ENCODE results near the gene GALNT11. TPM values are rescaled to one million over a fixed set of nuclear protein-coding genes. Genes with fewer than 3 reads are reported as not detected.
"Not testable (repeated sequence)": the region's sequence is repeated elsewhere in the genome, so short reads cannot be mapped to it uniquely, and the experiment has no call there.

GALNT11 gene
- total and polyA plus RNA-seq, 4 donors: 12.0 to 21.8 (median 13.8) TPM

DNA sequence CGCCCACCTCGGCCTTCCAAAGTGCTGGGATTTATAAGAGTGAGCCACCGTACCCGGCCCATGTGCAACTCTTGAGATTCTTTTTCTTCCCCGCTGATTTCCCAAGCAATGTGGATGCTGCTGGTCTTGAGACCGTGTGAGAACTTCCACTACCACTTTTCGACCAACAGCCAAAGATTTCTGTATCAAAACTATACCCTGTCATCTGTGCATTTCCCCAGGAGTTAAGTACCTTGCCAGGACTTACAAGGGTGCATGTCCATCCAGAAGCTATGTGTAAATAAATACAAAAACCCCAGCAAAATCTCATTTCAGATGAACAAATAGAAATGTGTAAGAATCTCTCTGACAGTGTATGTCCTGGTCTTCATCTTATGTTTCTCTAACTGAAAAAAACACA, 9.9 kb upstream of the GALNT11 start:
- Histone ChIP-seq H3K27me3 (ENCODE audit: control insufficient read depth in 4 of 4, insufficient read depth in 4 of 4, low read length in 3 of 4) (no peaks in the 10 kb centered on the region), H3K36me3 (ENCODE audit: control insufficient read depth in 4 of 4, insufficient read depth in 3 of 4, low read depth in 1 of 4, low read length in 3 of 4) (no peaks in the 10 kb centered on the region), H3K9ac (ENCODE audit: low read depth in 1 of 2, low read length in 2 of 2) (no peak overlapping the region), H3K4me3 (ENCODE audit: low read depth in 1 of 3, low read length in 3 of 3) (no peak overlapping the region), H3K27ac (ENCODE audit: low read depth in 1 of 2, low read length in 2 of 2) (no peak overlapping the region), H3K4me1 (ENCODE audit: control insufficient read depth in 4 of 4, insufficient read depth in 4 of 4, low read length in 3 of 4) (no peaks in the 10 kb centered on the region), H3K9me3 (ENCODE audit: control insufficient read depth in 4 of 4, low read length in 3 of 4) (no peaks in the 10 kb centered on the region)
- DNase-seq (ENCODE audit: low spot score): no peak
- 91% methylated on average over 7 of the region's 7 CpGs for WGBS
- TF ChIP-seq, protein P1, sequence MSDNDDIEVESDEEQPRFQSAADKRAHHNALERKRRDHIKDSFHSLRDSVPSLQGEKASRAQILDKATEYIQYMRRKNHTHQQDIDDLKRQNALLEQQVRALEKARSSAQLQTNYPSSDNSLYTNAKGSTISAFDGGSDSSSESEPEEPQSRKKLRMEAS (IDR thresholded peaks at IDR 0.05): no peak
- no peak for TF ChIP-seq RXRA (IDR thresholded peaks at IDR 0.05)
- TF ChIP-seq RAD21 (IDR thresholded peaks at IDR 0.05): no peak
- no peak for TF ChIP-seq GABPA (IDR thresholded peaks at IDR 0.05 in 1 of 2, conservative IDR thresholded peaks at IDR 0.05 in 1 of 2)
- TF ChIP-seq FOXA1 (IDR thresholded peaks at IDR 0.05): no peak
- TF ChIP-seq HNF4G (IDR thresholded peaks at IDR 0.05): no peak
- TF ChIP-seq EGR1 (IDR thresholded peaks at IDR 0.05; ENCODE audit: low read depth in 2 of 2): no peak
- TF ChIP-seq NR2F2 (IDR thresholded peaks at IDR 0.05): no peak
- TF ChIP-seq, protein P2, sequence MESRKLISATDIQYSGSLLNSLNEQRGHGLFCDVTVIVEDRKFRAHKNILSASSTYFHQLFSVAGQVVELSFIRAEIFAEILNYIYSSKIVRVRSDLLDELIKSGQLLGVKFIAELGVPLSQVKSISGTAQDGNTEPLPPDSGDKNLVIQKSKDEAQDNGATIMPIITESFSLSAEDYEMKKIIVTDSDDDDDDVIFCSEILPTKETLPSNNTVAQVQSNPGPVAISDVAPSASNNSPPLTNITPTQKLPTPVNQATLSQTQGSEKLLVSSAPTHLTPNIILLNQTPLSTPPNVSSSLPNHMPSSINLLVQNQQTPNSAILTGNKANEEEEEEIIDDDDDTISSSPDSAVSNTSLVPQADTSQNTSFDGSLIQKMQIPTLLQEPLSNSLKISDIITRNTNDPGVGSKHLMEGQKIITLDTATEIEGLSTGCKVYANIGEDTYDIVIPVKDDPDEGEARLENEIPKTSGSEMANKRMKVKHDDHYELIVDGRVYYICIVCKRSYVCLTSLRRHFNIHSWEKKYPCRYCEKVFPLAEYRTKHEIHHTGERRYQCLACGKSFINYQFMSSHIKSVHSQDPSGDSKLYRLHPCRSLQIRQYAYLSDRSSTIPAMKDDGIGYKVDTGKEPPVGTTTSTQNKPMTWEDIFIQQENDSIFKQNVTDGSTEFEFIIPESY (IDR thresholded peaks at IDR 0.05): no peak
- TF ChIP-seq, protein P3, sequence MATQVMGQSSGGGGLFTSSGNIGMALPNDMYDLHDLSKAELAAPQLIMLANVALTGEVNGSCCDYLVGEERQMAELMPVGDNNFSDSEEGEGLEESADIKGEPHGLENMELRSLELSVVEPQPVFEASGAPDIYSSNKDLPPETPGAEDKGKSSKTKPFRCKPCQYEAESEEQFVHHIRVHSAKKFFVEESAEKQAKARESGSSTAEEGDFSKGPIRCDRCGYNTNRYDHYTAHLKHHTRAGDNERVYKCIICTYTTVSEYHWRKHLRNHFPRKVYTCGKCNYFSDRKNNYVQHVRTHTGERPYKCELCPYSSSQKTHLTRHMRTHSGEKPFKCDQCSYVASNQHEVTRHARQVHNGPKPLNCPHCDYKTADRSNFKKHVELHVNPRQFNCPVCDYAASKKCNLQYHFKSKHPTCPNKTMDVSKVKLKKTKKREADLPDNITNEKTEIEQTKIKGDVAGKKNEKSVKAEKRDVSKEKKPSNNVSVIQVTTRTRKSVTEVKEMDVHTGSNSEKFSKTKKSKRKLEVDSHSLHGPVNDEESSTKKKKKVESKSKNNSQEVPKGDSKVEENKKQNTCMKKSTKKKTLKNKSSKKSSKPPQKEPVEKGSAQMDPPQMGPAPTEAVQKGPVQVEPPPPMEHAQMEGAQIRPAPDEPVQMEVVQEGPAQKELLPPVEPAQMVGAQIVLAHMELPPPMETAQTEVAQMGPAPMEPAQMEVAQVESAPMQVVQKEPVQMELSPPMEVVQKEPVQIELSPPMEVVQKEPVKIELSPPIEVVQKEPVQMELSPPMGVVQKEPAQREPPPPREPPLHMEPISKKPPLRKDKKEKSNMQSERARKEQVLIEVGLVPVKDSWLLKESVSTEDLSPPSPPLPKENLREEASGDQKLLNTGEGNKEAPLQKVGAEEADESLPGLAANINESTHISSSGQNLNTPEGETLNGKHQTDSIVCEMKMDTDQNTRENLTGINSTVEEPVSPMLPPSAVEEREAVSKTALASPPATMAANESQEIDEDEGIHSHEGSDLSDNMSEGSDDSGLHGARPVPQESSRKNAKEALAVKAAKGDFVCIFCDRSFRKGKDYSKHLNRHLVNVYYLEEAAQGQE (IDR thresholded peaks at IDR 0.05): no peak
- TF ChIP-seq HNF4A (conservative IDR thresholded peaks at IDR 0.05): no peak
- no peak for TF ChIP-seq JUND (IDR thresholded peaks at IDR 0.05)
- TF ChIP-seq, protein P4, sequence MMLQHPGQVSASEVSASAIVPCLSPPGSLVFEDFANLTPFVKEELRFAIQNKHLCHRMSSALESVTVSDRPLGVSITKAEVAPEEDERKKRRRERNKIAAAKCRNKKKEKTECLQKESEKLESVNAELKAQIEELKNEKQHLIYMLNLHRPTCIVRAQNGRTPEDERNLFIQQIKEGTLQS (IDR thresholded peaks at IDR 0.05): no peak
- TF ChIP-seq TAF1 (conservative IDR thresholded peaks at IDR 0.05): no peak
- no peak for TF ChIP-seq YY1 (IDR thresholded peaks at IDR 0.05)
- TF ChIP-seq, protein P5, sequence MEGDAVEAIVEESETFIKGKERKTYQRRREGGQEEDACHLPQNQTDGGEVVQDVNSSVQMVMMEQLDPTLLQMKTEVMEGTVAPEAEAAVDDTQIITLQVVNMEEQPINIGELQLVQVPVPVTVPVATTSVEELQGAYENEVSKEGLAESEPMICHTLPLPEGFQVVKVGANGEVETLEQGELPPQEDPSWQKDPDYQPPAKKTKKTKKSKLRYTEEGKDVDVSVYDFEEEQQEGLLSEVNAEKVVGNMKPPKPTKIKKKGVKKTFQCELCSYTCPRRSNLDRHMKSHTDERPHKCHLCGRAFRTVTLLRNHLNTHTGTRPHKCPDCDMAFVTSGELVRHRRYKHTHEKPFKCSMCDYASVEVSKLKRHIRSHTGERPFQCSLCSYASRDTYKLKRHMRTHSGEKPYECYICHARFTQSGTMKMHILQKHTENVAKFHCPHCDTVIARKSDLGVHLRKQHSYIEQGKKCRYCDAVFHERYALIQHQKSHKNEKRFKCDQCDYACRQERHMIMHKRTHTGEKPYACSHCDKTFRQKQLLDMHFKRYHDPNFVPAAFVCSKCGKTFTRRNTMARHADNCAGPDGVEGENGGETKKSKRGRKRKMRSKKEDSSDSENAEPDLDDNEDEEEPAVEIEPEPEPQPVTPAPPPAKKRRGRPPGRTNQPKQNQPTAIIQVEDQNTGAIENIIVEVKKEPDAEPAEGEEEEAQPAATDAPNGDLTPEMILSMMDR (IDR thresholded peaks at IDR 0.05; ENCODE audit: low read depth, low read length, missing input control): no peak

DNA sequence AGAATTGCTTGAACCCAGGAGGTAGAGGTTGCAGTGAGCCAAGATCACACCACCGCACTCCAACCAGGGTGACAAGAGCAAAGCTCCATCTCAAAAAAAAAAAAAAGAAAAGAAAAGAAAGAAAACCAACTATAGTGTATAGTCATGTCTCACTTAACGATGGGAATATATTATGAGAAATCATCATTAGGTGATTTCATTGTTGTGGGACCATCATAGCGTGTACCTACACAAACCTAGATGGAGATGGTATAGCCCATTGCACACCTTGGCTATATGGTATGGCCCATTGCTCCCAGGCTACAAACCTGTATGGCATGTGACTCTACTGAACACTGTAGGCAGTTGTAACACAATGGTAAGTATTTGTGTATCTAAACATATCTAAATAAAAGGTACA, 8.5 kb upstream of the GALNT11 start:
- no peak overlapping the region for H3K27ac ChIP-seq (ENCODE audit: low read depth in 1 of 2, low read length in 2 of 2)
- H3K4me1 ChIP-seq (ENCODE audit: control insufficient read depth in 4 of 4, insufficient read depth in 4 of 4, low read length in 3 of 4): no peaks in the 10 kb centered on the region
- no peak overlapping the region for H3K4me3 ChIP-seq (ENCODE audit: low read depth in 1 of 3, low read length in 3 of 3)
- H3K9me3 ChIP-seq (ENCODE audit: control insufficient read depth in 4 of 4, low read length in 3 of 4): no peaks in the 10 kb centered on the region
- H3K27me3 ChIP-seq (ENCODE audit: control insufficient read depth in 4 of 4, insufficient read depth in 4 of 4, low read length in 3 of 4): no peaks in the 10 kb centered on the region
- 99% methylated on average over 3 of the region's 3 CpGs for WGBS
- TF ChIP-seq TAF1 (conservative IDR thresholded peaks at IDR 0.05) (no peak), NR2F2 (IDR thresholded peaks at IDR 0.05) (no peak), HNF4A (conservative IDR thresholded peaks at IDR 0.05) (no peak), EGR1 (IDR thresholded peaks at IDR 0.05; ENCODE audit: low read depth in 2 of 2) (no peak)
- no peak overlapping the region for H3K9ac ChIP-seq (ENCODE audit: low read depth in 1 of 2, low read length in 2 of 2)
- H3K36me3 ChIP-seq (ENCODE audit: control insufficient read depth in 4 of 4, insufficient read depth in 3 of 4, low read depth in 1 of 4, low read length in 3 of 4): no peaks in the 10 kb centered on the region
- DNase-seq (ENCODE audit: low spot score): no peak

DNA sequence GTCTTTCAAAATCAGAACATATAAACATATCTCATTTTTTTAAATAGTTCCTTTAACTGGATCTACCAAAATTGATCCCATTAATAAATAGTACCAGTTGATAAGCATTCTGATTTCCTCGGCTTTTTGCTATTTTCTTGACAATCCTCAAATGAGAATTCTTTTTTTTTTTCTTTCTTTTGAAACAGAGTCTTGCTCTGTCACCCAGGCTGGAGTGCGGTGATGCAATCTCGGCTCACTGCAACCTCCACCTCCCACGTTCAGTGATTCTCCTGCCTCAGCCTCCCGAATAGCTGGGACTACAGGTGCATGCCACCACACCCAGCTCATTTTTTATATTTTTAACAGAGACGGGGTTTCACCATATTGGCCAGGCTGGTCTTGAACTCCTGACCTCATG, 7.8 kb upstream of the GALNT11 start:
- WGBS: 93% methylated on average over 6 of the region's 6 CpGs
- not testable (repeated sequence) for H3K9me3 ChIP-seq (ENCODE audit: control insufficient read depth in 4 of 4, low read length in 3 of 4); H3K36me3 ChIP-seq (ENCODE audit: control insufficient read depth in 4 of 4, insufficient read depth in 3 of 4, low read depth in 1 of 4, low read length in 3 of 4); H3K27me3 ChIP-seq (ENCODE audit: control insufficient read depth in 4 of 4, insufficient read depth in 4 of 4, low read length in 3 of 4); H3K4me1 ChIP-seq (ENCODE audit: control insufficient read depth in 4 of 4, insufficient read depth in 4 of 4, low read length in 3 of 4); DNase-seq (ENCODE audit: low spot score); H3K27ac ChIP-seq (ENCODE audit: low read depth in 1 of 2, low read length in 2 of 2); H3K4me3 ChIP-seq (ENCODE audit: low read depth in 1 of 3, low read length in 3 of 3); H3K9ac ChIP-seq (ENCODE audit: low read depth in 1 of 2, low read length in 2 of 2)

DNA sequence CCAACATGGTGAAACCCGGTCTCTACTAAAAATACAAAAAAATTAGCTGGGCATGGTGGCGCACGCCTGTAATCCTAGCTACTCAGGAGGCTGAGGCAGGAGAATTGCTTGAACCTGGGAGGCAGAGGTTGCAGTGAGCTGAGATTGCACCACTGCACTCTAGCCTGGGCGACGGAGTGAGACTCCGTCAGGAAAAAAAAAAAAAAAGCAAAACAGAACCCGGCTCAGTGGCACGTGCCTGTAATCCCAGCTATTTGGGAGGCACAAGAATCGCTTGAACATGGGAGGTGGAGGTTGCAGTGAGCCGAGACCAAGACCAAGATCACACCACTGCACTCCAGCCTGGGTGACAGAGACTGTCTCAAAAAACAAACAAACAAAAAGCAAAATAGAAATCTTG, 3.7 kb upstream of the GALNT11 start:
- WGBS: 88% methylated on average over 10 of the region's 10 CpGs
- not testable (repeated sequence) for DNase-seq (ENCODE audit: low spot score); H3K36me3 ChIP-seq (ENCODE audit: control insufficient read depth in 4 of 4, insufficient read depth in 3 of 4, low read depth in 1 of 4, low read length in 3 of 4)

More for the DNA sequence above, 3.7 kb upstream of the GALNT11 start:
- H3K4me3 ChIP-seq (ENCODE audit: low read depth in 1 of 3, low read length in 3 of 3); H3K9ac ChIP-seq (ENCODE audit: low read depth in 1 of 2, low read length in 2 of 2); H3K27me3 ChIP-seq (ENCODE audit: control insufficient read depth in 4 of 4, insufficient read depth in 4 of 4, low read length in 3 of 4); H3K4me1 ChIP-seq (ENCODE audit: control insufficient read depth in 4 of 4, insufficient read depth in 4 of 4, low read length in 3 of 4); H3K9me3 ChIP-seq (ENCODE audit: control insufficient read depth in 4 of 4, low read length in 3 of 4); H3K27ac ChIP-seq (ENCODE audit: low read depth in 1 of 2, low read length in 2 of 2): not testable (repeated sequence)
